Posterior cingulate gyrus (tissue), 11 donors: ENCODE results near the gene CBFA2T2.
"Not testable (repeated sequence)": the region's sequence is repeated elsewhere in the genome, so short reads cannot be mapped to it uniquely, and the experiment has no call there.

Experiments used
- DNase-seq, 10 donors: peaks; one replicate each; pipeline versions ENCODE4 v3.0.0 to v3.0.0-alpha.2; 2020 to 2021; ENCODE audit warnings: mixed read lengths in 3 of 10
- intact Hi-C: fragments of 100-400 bp; cut with DNase I; formaldehyde crosslinking; loops from one replicate; pipeline ENCODE4 v1.15.1; 2023

Gene CBFA2T2

DNA sequence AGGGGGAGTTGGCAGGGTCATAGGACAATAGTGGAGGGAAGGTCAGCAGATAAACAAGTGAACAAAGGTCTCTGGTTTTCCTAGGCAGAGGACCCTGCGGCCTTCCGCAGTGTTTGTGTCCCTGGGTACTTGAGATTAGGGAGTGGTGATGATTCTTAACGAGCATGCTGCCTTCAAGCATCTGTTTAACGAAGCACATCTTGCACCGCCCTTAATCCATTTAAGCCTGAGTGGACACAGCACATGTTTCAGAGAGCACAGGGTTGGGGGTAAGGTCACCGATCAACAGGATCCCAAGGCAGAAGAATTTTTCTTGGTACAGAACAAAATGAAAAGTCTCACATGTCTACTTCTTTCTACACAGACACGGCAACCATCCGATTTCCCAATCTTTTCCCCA, 45.8 kb downstream of the CBFA2T2 start:
- intact Hi-C loops, DNase-seq: not testable (repeated sequence)

DNA sequence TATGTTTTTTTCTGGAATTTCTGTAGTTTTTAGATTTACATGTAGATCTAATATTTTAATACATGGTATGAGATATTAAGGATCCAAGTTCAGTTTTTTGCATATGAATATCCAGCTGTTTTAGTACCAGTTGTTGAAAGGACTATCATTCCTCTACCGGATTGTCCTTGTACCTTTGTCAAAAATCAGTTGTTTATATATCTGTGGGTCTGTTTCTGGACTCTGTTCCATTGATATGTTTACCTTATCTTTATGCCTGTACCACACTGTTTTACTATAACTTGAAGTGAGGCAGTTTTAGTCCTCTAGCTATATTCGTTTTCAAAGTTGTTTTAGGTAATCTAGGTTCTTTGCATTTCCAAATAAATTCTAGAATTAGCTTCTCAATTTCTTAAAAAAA, 47.7 kb downstream of the CBFA2T2 start:
- no peak for DNase-seq
- intact Hi-C loops, result no loop called here

DNA sequence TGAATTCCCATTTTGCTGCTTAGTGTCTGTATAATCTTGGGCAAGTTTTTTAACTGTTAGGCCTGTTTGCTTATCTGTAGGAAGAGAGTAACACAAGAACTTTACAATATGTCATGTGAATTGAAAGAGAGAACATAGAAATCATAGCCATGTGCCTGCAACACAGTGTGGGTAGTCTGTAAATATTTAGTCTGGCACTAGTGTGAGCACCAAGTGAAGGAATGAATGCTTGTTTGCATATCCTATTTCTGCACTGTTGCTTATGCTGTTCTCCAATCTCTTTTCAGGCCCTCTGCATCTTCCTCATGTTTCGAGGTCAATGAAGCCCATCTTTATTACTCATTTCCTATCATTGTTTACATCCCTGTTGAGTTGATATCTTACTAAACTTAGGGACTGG, 49.2 kb downstream of the CBFA2T2 start:
- intact Hi-C loops, result no loop called here
- no peak for DNase-seq

DNA sequence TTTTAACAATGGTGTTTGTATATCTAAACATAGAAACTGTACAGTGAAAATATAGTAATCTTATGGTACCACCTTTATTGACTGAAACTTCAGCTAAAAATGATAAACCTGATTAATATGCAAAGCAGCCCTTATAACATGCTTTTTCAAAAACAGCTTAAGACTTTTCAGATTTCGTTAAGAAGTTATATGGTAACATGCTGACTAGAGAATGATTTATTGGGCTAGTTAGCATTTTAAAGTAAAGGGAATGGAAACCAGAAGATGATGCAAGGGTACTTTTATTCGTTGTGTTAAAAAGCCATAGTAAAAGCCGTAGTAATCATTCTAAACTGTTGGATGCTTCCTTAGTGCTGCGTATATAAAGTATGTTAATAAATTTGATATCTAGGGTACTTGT, 50.5 kb downstream of the CBFA2T2 start:
- no peak for DNase-seq
- intact Hi-C loops, result no loop called here

DNA sequence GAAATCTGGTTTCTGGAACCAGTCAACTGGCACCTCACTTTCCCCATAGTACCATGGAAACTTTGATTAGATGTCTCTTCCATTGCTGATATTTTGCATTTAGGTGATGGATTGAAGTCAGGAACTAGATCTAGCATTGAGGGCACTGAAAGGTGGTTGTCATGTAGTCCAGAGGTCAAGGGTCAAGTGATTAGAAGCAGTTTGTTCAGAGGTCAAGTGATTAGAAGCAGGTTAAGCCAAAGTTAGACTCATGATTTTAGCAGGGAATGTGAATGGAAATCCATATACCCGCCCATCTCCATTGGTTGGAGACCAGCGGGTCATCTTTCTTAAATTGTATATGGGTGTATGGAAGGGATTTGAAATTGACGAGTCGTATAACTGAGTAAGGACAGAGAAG, 51.2 kb downstream of the CBFA2T2 start:
- DNase-seq, result no peak
- intact Hi-C loops, result no loop called here

DNA sequence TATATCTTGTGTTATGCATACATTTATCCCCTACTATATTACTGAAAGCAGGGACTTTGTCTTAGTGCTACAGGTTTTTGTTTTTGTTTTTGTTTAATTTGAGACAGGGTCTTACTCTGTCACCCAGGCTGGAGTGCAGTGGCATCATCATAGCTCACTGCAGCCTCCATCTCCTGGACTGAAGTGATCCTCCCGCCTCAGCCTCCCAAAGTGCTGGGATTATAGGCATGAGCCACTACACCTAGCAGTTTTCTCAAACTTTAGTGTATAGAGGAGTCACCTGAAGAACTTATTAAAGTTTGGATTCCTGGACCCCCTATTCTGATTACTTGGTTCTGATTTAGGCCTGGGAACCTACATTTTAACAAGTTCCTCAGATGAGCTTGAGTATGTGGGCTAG, 51.9 kb downstream of the CBFA2T2 start:
- intact Hi-C loops, result no loop called here
- DNase-seq, result no peak

GRCh38 chr20:33545763-33546162, 55.9 kb downstream of the CBFA2T2 start:
- intact Hi-C loops, result no loop called here
- no peak for DNase-seq

DNA sequence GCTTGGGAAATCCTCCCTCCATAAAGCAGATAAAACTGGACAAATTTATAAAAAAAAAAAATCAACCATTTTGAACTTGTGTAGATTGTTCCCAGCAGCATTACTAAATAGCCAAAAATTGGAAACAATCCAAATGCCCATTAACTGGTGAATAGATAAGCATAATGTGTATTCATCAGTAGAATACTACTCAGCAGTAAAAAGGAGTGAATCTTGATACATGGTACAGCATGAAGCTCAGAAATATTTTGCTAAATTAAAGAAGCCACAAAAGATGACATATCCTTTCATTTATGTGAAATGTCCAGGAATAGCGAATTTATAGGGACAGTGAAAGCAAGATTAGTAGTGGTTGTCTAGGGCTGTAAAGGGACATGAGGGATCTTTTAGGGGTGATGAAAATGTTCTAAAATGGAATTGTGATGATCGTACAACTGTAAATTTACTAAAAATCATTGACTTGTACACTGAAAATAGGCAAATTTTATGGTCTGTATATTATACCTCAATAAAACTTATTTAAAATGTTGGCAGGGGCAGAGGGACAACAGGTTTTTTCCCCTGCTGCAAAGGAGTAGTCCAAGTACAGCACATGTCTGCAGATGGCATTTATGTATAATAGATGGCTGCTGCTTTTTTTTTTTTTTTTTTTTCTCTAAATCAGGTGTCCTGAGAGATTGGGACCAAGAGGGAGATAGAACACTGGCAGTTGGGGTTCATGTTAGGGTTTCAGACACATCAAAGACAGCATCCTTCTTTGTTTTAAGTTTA, 59.5 kb downstream of the CBFA2T2 start:
- intact Hi-C loops, result no loop called here
- no peak for DNase-seq

- DNase-seq, result no peak
Measured at GRCh38 chr20:33551778-33552177, 61.9 kb downstream of the CBFA2T2 start.

DNA sequence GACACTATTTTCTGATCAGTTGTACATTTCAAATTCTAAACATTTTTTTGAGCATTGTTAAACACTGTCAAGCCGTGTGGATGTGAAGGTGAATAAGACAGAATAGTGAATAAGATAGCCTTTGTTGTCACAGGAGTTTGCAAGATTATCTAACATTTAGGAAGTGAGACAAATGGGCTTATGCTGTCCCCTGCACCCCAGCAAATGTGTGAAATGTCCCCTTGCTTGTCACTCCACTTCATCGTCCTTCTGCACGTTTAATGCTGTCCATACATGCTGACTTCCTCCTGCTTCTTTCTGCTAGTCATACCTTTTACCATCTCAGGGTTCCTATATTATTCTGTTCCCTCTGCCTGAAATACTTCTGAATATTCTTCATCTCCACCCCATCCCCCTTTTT, 62.6 kb downstream of the CBFA2T2 start:
- intact Hi-C loops, result no loop called here
- no peak for DNase-seq

More at GRCh38 chr20:33551778-33552177, 61.9 kb downstream of the CBFA2T2 start:
- intact Hi-C loops, result no loop called here

DNA sequence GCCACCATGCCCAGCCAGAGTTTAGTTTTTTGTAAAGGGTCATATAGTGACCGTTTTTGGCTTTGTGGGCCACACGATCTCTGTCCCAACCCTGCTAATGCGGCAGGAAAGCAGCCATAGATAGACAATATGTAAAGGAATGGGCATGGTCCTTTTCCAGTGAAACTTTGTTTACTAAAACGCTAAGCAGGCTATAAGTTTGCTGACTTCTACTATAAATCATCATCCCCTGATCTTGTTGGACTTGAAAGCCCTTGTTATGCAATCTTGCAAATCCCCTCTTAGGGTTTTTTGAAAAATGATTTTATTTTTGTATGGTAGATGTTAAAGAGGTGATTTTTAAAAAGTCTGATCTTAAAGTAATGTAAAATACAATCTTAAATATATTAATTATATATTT, 63.6 kb downstream of the CBFA2T2 start:
- no peak for DNase-seq

DNA sequence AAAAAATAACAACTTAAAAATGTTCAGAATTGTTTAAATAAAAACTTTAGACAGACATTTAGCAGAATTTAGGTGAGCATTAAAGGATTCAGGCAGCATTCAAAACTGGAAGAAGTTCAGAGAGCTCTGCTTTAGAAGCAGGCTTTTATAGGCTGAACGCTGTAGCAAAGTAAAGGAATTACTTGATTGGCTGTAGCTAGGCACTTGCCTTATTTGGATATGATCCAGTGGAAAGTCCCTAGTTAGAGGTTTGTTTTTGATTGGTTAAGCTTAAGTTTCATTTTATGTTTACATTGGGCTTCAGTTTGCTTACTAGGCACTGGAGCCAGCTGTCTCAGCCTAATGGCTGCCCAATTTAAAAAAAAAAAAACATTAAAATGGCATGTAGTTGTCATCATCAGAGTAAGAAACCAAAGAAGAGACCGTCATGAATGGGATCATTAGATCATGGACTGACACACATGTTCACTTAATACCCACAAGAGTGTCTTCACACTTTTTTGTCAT, 65.1 kb downstream of the CBFA2T2 start:
- intact Hi-C loops, result no loop called here
- DNase-seq, result no peak

More for the DNA sequence above, 63.6 kb downstream of the CBFA2T2 start:
- intact Hi-C loops, result no loop called here

GRCh38 chr20:33555755-33556154, 65.9 kb downstream of the CBFA2T2 start:
- intact Hi-C loops, result no loop called here
- DNase-seq, result no peak

GRCh38 chr20:33556246-33556645, 66.3 kb downstream of the CBFA2T2 start:
- no peak for DNase-seq
- intact Hi-C loops, result no loop called here

- intact Hi-C loops, result no loop called here
Measured at GRCh38 chr20:33558348-33559144, 68.7 kb downstream of the CBFA2T2 start.

GRCh38 chr20:33559212-33559611, 69.3 kb downstream of the CBFA2T2 start:
- DNase-seq, result no peak
- intact Hi-C loops, result no loop called here

More at GRCh38 chr20:33558348-33559144, 68.7 kb downstream of the CBFA2T2 start:
- no peak for DNase-seq

GRCh38 chr20:33560026-33560425, 70.1 kb downstream of the CBFA2T2 start:
- DNase-seq, result no peak
- intact Hi-C loops, result no loop called here

GRCh38 chr20:33561053-33561452, 71.2 kb downstream of the CBFA2T2 start:
- DNase-seq, intact Hi-C loops: not testable (repeated sequence)

- peak in 4 of 10 donors; percentile 14 to 25 (median 24) for DNase-seq
- intact Hi-C loops, result no loop called here
Measured at GRCh38 chr20:33561692-33562601, 72.1 kb downstream of the CBFA2T2 start.

- intact Hi-C loops, result no loop called here
- DNase-seq, result peak in 1 of 10 donors; percentile 50
Measured at GRCh38 chr20:33563788-33564187, 73.9 kb downstream of the CBFA2T2 start.
